Measurements from ENCODE around the gene STK26.
"Not testable (repeated sequence)": the region's sequence is repeated elsewhere in the genome, so short reads cannot be mapped to it uniquely, and the experiment has no call there.

The STK26 gene

GRCh38 chrX:132022198-132022966 lies 720 bp upstream of the STK26 start:
- Mint-ChIP-seq H3K27ac (peak overlapping the region; percentile 91), H3K27me3 (no peaks in the 10 kb centered on the region), H3K9me3 (no peaks in the 10 kb centered on the region), H3K4me1 (peaks cover 44% of the 10 kb centered on the region), H3K4me3 (peak overlapping the region; percentile 91), H3K36me3 (ENCODE audit: low read depth) (peaks cover 15% of the 10 kb centered on the region)
- DNase-seq: no peak
- peak; percentile 12 for ATAC-seq

- peaks cover 49% of the 10 kb centered on the region for H3K4me1 Mint-ChIP-seq
- H3K36me3 Mint-ChIP-seq (ENCODE audit: low read depth): peaks cover 24% of the 10 kb centered on the region
- no peaks in the 10 kb centered on the region for H3K27me3 Mint-ChIP-seq
- peak; percentile 62 for DNase-seq
- H3K4me3 Mint-ChIP-seq: peak overlapping the region; percentile 91
- peak; percentile 89 for ATAC-seq
- H3K27ac Mint-ChIP-seq: peak overlapping the region; percentile 91
- no peaks in the 10 kb centered on the region for H3K9me3 Mint-ChIP-seq
Measured at GRCh38 chrX:132023896-132024386, 839 bp downstream of the STK26 start.

- H3K4me3 Mint-ChIP-seq: peak overlapping the region; percentile 91
- no peaks in the 10 kb centered on the region for H3K9me3 Mint-ChIP-seq
- DNase-seq (peak; percentile 16), ATAC-seq (no peak)
- peaks cover 31% of the 10 kb centered on the region for H3K36me3 Mint-ChIP-seq (ENCODE audit: low read depth)
- H3K4me1 Mint-ChIP-seq: peaks cover 57% of the 10 kb centered on the region
- H3K27ac Mint-ChIP-seq: peak overlapping the region; percentile 94
- no peaks in the 10 kb centered on the region for H3K27me3 Mint-ChIP-seq
Measured at GRCh38 chrX:132025041-132025440, 1.9 kb downstream of the STK26 start.

GRCh38 chrX:132030264-132030663 lies 7.2 kb downstream of the STK26 start:
- Mint-ChIP-seq H3K36me3 (ENCODE audit: low read depth) (peaks cover 43% of the 10 kb centered on the region), H3K27ac (no peak overlapping the region), H3K9me3 (no peaks in the 10 kb centered on the region), H3K4me1 (peaks cover 83% of the 10 kb centered on the region), H3K27me3 (no peaks in the 10 kb centered on the region), H3K4me3 (no peak overlapping the region)
- DNase-seq: no peak
- ATAC-seq: no peak

GRCh38 chrX:132031867-132032266 lies 8.8 kb downstream of the STK26 start:
- H3K4me1 Mint-ChIP-seq: peaks cover 80% of the 10 kb centered on the region
- H3K9me3 Mint-ChIP-seq: no peaks in the 10 kb centered on the region
- ATAC-seq (peak; percentile 52), DNase-seq (no peak)
- H3K27me3 Mint-ChIP-seq: no peaks in the 10 kb centered on the region
- no peak overlapping the region for H3K27ac Mint-ChIP-seq
- H3K4me3 Mint-ChIP-seq: peak overlapping the region; percentile 21
- peaks cover 39% of the 10 kb centered on the region for H3K36me3 Mint-ChIP-seq (ENCODE audit: low read depth)

- no peak overlapping the region for H3K27ac Mint-ChIP-seq
- no peak overlapping the region for H3K4me3 Mint-ChIP-seq
- H3K36me3 Mint-ChIP-seq (ENCODE audit: low read depth): peaks cover 32% of the 10 kb centered on the region
- ATAC-seq: no peak
- H3K4me1 Mint-ChIP-seq: peaks cover 78% of the 10 kb centered on the region
- H3K27me3 Mint-ChIP-seq: no peaks in the 10 kb centered on the region
- DNase-seq: no peak
- no peaks in the 10 kb centered on the region for H3K9me3 Mint-ChIP-seq
Measured at GRCh38 chrX:132033166-132033565, 10.1 kb downstream of the STK26 start.

GRCh38 chrX:132034648-132035047 lies 11.5 kb downstream of the STK26 start:
- Mint-ChIP-seq H3K27me3 (no peaks in the 10 kb centered on the region), H3K4me1 (peaks cover 74% of the 10 kb centered on the region), H3K4me3 (no peak overlapping the region), H3K27ac (peak overlapping the region; percentile 31), H3K36me3 (ENCODE audit: low read depth) (peaks cover 21% of the 10 kb centered on the region), H3K9me3 (no peaks in the 10 kb centered on the region)
- ATAC-seq (no peak), DNase-seq (no peak)

GRCh38 chrX:132037479-132037993 lies 14.4 kb downstream of the STK26 start:
- DNase-seq (no peak), ATAC-seq (no peak)
- no peak overlapping the region for H3K4me3 Mint-ChIP-seq
- no peaks in the 10 kb centered on the region for H3K27me3 Mint-ChIP-seq
- H3K36me3 Mint-ChIP-seq (ENCODE audit: low read depth): peaks cover 7% of the 10 kb centered on the region
- peak overlapping the region; percentile 49 for H3K27ac Mint-ChIP-seq
- H3K9me3 Mint-ChIP-seq: no peaks in the 10 kb centered on the region
- peaks cover 72% of the 10 kb centered on the region for H3K4me1 Mint-ChIP-seq

GRCh38 chrX:132040066-132040465 lies 17.0 kb downstream of the STK26 start:
- ATAC-seq (no peak), DNase-seq (no peak)
- H3K27ac Mint-ChIP-seq: no peak overlapping the region
- no peak overlapping the region for H3K4me3 Mint-ChIP-seq
- no peaks in the 10 kb centered on the region for H3K9me3 Mint-ChIP-seq
- H3K4me1 Mint-ChIP-seq: peaks cover 60% of the 10 kb centered on the region
- no peaks in the 10 kb centered on the region for H3K27me3 Mint-ChIP-seq
- peaks cover 6% of the 10 kb centered on the region for H3K36me3 Mint-ChIP-seq (ENCODE audit: low read depth)

GRCh38 chrX:132041015-132041414 lies 17.9 kb downstream of the STK26 start:
- no peak for DNase-seq
- Mint-ChIP-seq H3K27ac (no peak overlapping the region), H3K9me3 (no peaks in the 10 kb centered on the region), H3K4me3 (peak overlapping the region; percentile 34), H3K27me3 (no peaks in the 10 kb centered on the region), H3K36me3 (ENCODE audit: low read depth) (peaks cover 6% of the 10 kb centered on the region), H3K4me1 (peaks cover 61% of the 10 kb centered on the region)
- ATAC-seq: no peak

- peaks cover 8% of the 10 kb centered on the region for H3K36me3 Mint-ChIP-seq (ENCODE audit: low read depth)
- no peaks in the 10 kb centered on the region for H3K27me3 Mint-ChIP-seq
- no peaks in the 10 kb centered on the region for H3K9me3 Mint-ChIP-seq
- ATAC-seq (no peak), DNase-seq (no peak)
- peaks cover 46% of the 10 kb centered on the region for H3K4me1 Mint-ChIP-seq
- H3K27ac Mint-ChIP-seq: no peak overlapping the region
- H3K4me3 Mint-ChIP-seq: no peak overlapping the region
Measured at GRCh38 chrX:132043977-132044376, 20.9 kb downstream of the STK26 start.

- no peaks in the 10 kb centered on the region for H3K9me3 Mint-ChIP-seq
- no peaks in the 10 kb centered on the region for H3K27me3 Mint-ChIP-seq
- H3K36me3 Mint-ChIP-seq (ENCODE audit: low read depth): peaks cover 11% of the 10 kb centered on the region
- H3K4me3 Mint-ChIP-seq: no peak overlapping the region
- peaks cover 47% of the 10 kb centered on the region for H3K4me1 Mint-ChIP-seq
- H3K27ac Mint-ChIP-seq: no peak overlapping the region
- no peak for ATAC-seq
- DNase-seq: no peak
Measured at GRCh38 chrX:132044953-132045352, 21.9 kb downstream of the STK26 start.

- DNase-seq (no peak), ATAC-seq (no peak)
- Mint-ChIP-seq H3K36me3 (ENCODE audit: low read depth) (peaks cover 15% of the 10 kb centered on the region), H3K27ac (no peak overlapping the region), H3K4me3 (no peak overlapping the region), H3K9me3 (no peaks in the 10 kb centered on the region), H3K27me3 (no peaks in the 10 kb centered on the region), H3K4me1 (peaks cover 43% of the 10 kb centered on the region)
Measured at GRCh38 chrX:132045456-132045855, 22.4 kb downstream of the STK26 start.

- no peaks in the 10 kb centered on the region for H3K9me3 Mint-ChIP-seq
- ATAC-seq: no peak
Measured at GRCh38 chrX:132046533-132046932, 23.4 kb downstream of the STK26 start.

GRCh38 chrX:132051778-132052177 lies 28.7 kb downstream of the STK26 start:
- H3K9me3 Mint-ChIP-seq, H3K4me3 Mint-ChIP-seq, DNase-seq, ATAC-seq, H3K27me3 Mint-ChIP-seq, H3K27ac Mint-ChIP-seq: not testable (repeated sequence)
- peaks cover 25% of the 10 kb centered on the region for H3K36me3 Mint-ChIP-seq (ENCODE audit: low read depth)
- H3K4me1 Mint-ChIP-seq: peaks cover 27% of the 10 kb centered on the region

More at GRCh38 chrX:132046533-132046932, 23.4 kb downstream of the STK26 start:
- Mint-ChIP-seq H3K27me3 (no peaks in the 10 kb centered on the region), H3K4me3 (no peak overlapping the region), H3K27ac (no peak overlapping the region), H3K4me1 (peaks cover 35% of the 10 kb centered on the region), H3K36me3 (ENCODE audit: low read depth) (peaks cover 19% of the 10 kb centered on the region)
- no peak for DNase-seq

Data from activated naive CD8-positive, alpha-beta T cell treated with anti-CD3 and anti-CD28 coated beads, Interleukin-2, amount 50 U/mL, for 24 hours (primary cell).